Measurements from ENCODE around the gene TMSB4X. TPM values are rescaled to one million over a fixed set of nuclear protein-coding genes. Genes with fewer than 3 reads are reported as not detected.

Gene TMSB4X
- total RNA-seq, 1 donor from 2014 or later = 804 TPM

GRCh38 chrX:13024986-13025385, 50.1 kb downstream of the TMSB4X start:
- DNase-seq = no peak

Other genes with a start within 250 kb of the TMSB4X start
- 15.5 TPM for gene PRPS2, start 183.7 kb upstream of the TMSB4X start, total RNA-seq
- 1.2 TPM for gene TLR7, start 108.0 kb upstream of the TMSB4X start, total RNA-seq
- gene TLR8, start 68.5 kb upstream of the TMSB4X start, total RNA-seq = not detected
- not detected for gene FAM9C, start 69.5 kb downstream of the TMSB4X start, total RNA-seq

Data from tongue (tissue), 2 donors.